Breast epithelium (tissue), 4 donors: ENCODE results near the gene KCND2. TPM values are rescaled to one million over a fixed set of nuclear protein-coding genes. Genes with fewer than 3 reads are reported as not detected.
"Not testable (repeated sequence)": the region's sequence is repeated elsewhere in the genome, so short reads cannot be mapped to it uniquely, and the experiment has no call there.

Source experiments
- DNase-seq, 2 donors: peaks; one replicate each; pipeline ENCODE4 v3.0.0-alpha.2; 2019; ENCODE audit warnings: low spot score in 2 of 2
- H3K27ac ChIP-seq, 2 donors: fragments of 200-600 bp; sonication (generic) in 1 of 2; one replicate each; pipeline ENCODE4 v1.5.1; 2016 to 2019; ENCODE audit warnings: mild to moderate bottlenecking in 1 of 2
- H3K27me3 ChIP-seq, 2 donors: fragments of 200-600 bp; sonication (generic) in 1 of 2; one replicate each; pipeline versions ENCODE4 v1.5.1 to v1.6.0; 2017 to 2019; ENCODE audit warnings: control low read depth in 1 of 2, mild to moderate bottlenecking in 1 of 2
- H3K36me3 ChIP-seq: fragments of 200-600 bp; one replicate; pipeline ENCODE4 v1.5.1; 2019
- H3K4me1 ChIP-seq, 2 donors: fragments of 200-600 bp; sonication (generic); one replicate each; pipeline ENCODE4 v1.5.1; 2016 to 2019; ENCODE audit warnings: control low read depth in 1 of 2
- H3K4me3 ChIP-seq, 3 donors: fragments of 200-600 bp; sonication (generic); 1 replicate in 2 of 3; 2 replicates in 1 of 3; pipeline ENCODE4 v1.5.1; 2016 to 2019; ENCODE audit warnings: mild to moderate bottlenecking in 3 of 3, moderate library complexity in 2 of 3
- H3K9me3 ChIP-seq, 2 donors: fragments of 200-600 bp; sonication (generic) in 1 of 2; one replicate each; pipeline ENCODE4 v1.5.1; 2016 to 2019; ENCODE audit warnings: control low read depth in 1 of 2
- CTCF ChIP-seq, 3 donors: fragments of 450-650 bp; IDR thresholded peaks; one replicate each; pipeline ENCODE4 v1.5.1; 2016 to 2017; ENCODE audit warnings: antibody characterized with exemption in 3 of 3, mild to moderate bottlenecking in 3 of 3, moderate library complexity in 3 of 3
- POLR2A ChIP-seq: fragments of 450-650 bp; IDR thresholded peaks from one replicate; pipeline ENCODE4 v1.6.1; 2016; ENCODE audit warnings: antibody characterized with exemption, mild to moderate bottlenecking, moderate library complexity
- POLR2AphosphoS5 ChIP-seq, 3 donors: sonication (generic); formaldehyde crosslinking; IDR thresholded peaks; one replicate each; pipeline ENCODE4 v1.6.1; 2017; ENCODE audit warnings: antibody characterized with exemption in 3 of 3
- intact Hi-C: fragments of 100-400 bp; cut with DNase I; formaldehyde crosslinking; loops from one replicate; pipeline ENCODE4 v1.15.1; 2023; ENCODE audit warnings: low total_unique reads
- total RNA-seq, 3 donors: library from RNA; depleted of rRNA; stranded (reverse); fragments of >200 nt; gene quantifications; one replicate each; pipeline ENCODE4 v1.1.0, GENCODE V29; 2016

KCND2 gene
- total RNA-seq, 3 donors from 2014 or later: 1.9 to 3.6 (median 2.6) TPM

- Histone ChIP-seq H3K27ac (no peak overlapping the region), H3K27me3 (no peaks in the 10 kb centered on the region), H3K4me3 (no peak overlapping the region), H3K9me3 (no peaks in the 10 kb centered on the region), H3K36me3 (no peaks in the 10 kb centered on the region), H3K4me1 (no peaks in the 10 kb centered on the region)
- TF ChIP-seq CTCF (IDR thresholded peaks at IDR 0.05): no peak
- no peak for DNase-seq
- intact Hi-C loops: no loop called here
These were observed 411.5 kb downstream of the KCND2 start for GRCh38 chr7:120684463-120684862.

GRCh38 chr7:120691915-120692314 is 418.9 kb downstream of the KCND2 start:
- Histone ChIP-seq H3K36me3 (no peaks in the 10 kb centered on the region), H3K9me3 (no peaks in the 10 kb centered on the region), H3K27me3 (no peaks in the 10 kb centered on the region), H3K4me1 (no peaks in the 10 kb centered on the region), H3K27ac (no peak overlapping the region), H3K4me3 (no peak overlapping the region)
- no peak for TF ChIP-seq POLR2AphosphoS5 (IDR thresholded peaks at IDR 0.05)
- no peak for TF ChIP-seq POLR2A
- no peak for TF ChIP-seq CTCF (IDR thresholded peaks at IDR 0.05)
- DNase-seq: no peak
- intact Hi-C loops: no loop called here

- Histone ChIP-seq H3K27ac (no peak overlapping the region), H3K36me3 (no peaks in the 10 kb centered on the region), H3K4me3 (no peak overlapping the region), H3K4me1 (no peaks in the 10 kb centered on the region), H3K9me3 (no peaks in the 10 kb centered on the region), H3K27me3 (no peaks in the 10 kb centered on the region)
- no peak for TF ChIP-seq POLR2AphosphoS5 (IDR thresholded peaks at IDR 0.05)
- no peak for TF ChIP-seq CTCF (IDR thresholded peaks at IDR 0.05)
- TF ChIP-seq POLR2A: no peak
- intact Hi-C loops: no loop called here
- no peak for DNase-seq
These were observed 422.9 kb downstream of the KCND2 start for GRCh38 chr7:120695848-120696247.

GRCh38 chr7:120700796-120701195 is 427.8 kb downstream of the KCND2 start:
- H3K27ac ChIP-seq: no peak overlapping the region
- DNase-seq: no peak
- H3K36me3 ChIP-seq: no peaks in the 10 kb centered on the region
- intact Hi-C loops: no loop called here
- H3K27me3 ChIP-seq: no peaks in the 10 kb centered on the region
- TF ChIP-seq POLR2AphosphoS5 (IDR thresholded peaks at IDR 0.05) (no peak), POLR2A (no peak), CTCF (IDR thresholded peaks at IDR 0.05) (no peak)
- H3K4me1 ChIP-seq: no peaks in the 10 kb centered on the region
- no peaks in the 10 kb centered on the region for H3K9me3 ChIP-seq
- no peak overlapping the region for H3K4me3 ChIP-seq

- H3K27ac ChIP-seq, H3K4me3 ChIP-seq, H3K36me3 ChIP-seq, H3K27me3 ChIP-seq, H3K4me1 ChIP-seq, DNase-seq, intact Hi-C loops, H3K9me3 ChIP-seq: not testable (repeated sequence)
These were observed 429.4 kb downstream of the KCND2 start for GRCh38 chr7:120702408-120702807.

GRCh38 chr7:120703585-120704240 is 430.7 kb downstream of the KCND2 start:
- intact Hi-C loops: no loop called here
- H3K9me3 ChIP-seq: no peaks in the 10 kb centered on the region
- TF ChIP-seq POLR2A: no peak
- no peak for TF ChIP-seq CTCF (IDR thresholded peaks at IDR 0.05)
- no peak for TF ChIP-seq POLR2AphosphoS5 (IDR thresholded peaks at IDR 0.05)
- H3K27me3 ChIP-seq: no peaks in the 10 kb centered on the region
- no peaks in the 10 kb centered on the region for H3K4me1 ChIP-seq
- no peak overlapping the region for H3K4me3 ChIP-seq
- DNase-seq: no peak
- H3K27ac ChIP-seq: no peak overlapping the region
- no peaks in the 10 kb centered on the region for H3K36me3 ChIP-seq
